Erythroblast (primary cell): Measurements from ENCODE around the gene KLC1.

Experiments
- GATA1 ChIP-seq: IDR thresholded peaks from 2 replicates; pipeline ENCODE4 v1.6.1; 2011; ENCODE audit warnings: low read depth, mild to moderate bottlenecking, control low read depth, low read length, moderate library complexity
- POLR2A ChIP-seq: IDR thresholded peaks from 2 replicates; pipeline ENCODE4 v1.6.1; 2011; ENCODE audit warnings: mild to moderate bottlenecking, low read length

DNA sequence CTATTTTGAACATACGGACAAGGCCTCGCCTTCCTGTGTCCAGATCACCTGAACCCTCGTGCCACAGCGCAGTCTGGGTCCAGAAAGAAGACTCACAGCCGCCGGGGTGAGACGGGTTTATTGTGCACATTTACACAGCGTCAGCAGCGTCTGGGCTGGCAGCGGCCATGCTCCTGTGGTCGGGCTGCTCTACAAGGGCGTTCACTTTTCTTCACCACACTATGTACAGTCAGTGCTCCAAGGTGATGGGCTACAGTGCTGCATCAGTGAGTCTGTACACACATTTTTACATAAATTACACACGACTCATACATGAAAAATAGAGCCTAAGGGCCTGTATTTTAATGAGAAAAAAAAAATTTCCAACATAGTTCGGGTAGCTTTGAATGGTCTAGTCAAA lies 104.6 kb downstream of the KLC1 start:
- TF ChIP-seq POLR2A (no peak), GATA1 (no peak)
